HEK293 (cell line): ENCODE measurements around the gene ALOX5AP.

Experiments
- BCL11A ChIP-seq: fragments of 450-650 bp; formaldehyde crosslinking; IDR thresholded peaks from 2 replicates; pipeline ENCODE4 v1.5.1; 2016; ENCODE audit warnings: low read depth, missing biosample characterization, missing genetic modification characterization
- BCL6B ChIP-seq: fragments of 450-650 bp; formaldehyde crosslinking; IDR thresholded peaks from 2 replicates; pipeline ENCODE4 v1.5.1; 2017; ENCODE audit warnings: missing biosample characterization, missing genetic modification characterization
- CTCF ChIP-seq: fragments of 450-650 bp; formaldehyde crosslinking; IDR thresholded peaks from 2 replicates; pipeline ENCODE4 v1.5.1; 2016; ENCODE audit warnings: missing biosample characterization, missing genetic modification characterization
- PBX3 ChIP-seq: sonication (generic); formaldehyde crosslinking; IDR thresholded peaks from 2 replicates; pipeline ENCODE4 v1.8.1; 2022; ENCODE audit warnings: mild to moderate bottlenecking, moderate library complexity, missing genetic modification reagents
- REST ChIP-seq: fragments of 450-650 bp; formaldehyde crosslinking; IDR thresholded peaks from 2 replicates; pipeline ENCODE4 v1.5.1; 2016; ENCODE audit warnings: missing biosample characterization, missing genetic modification characterization
- ZBTB11 ChIP-seq: fragments of 450-650 bp; formaldehyde crosslinking; conservative IDR thresholded peaks from 2 replicates; pipeline ENCODE4 v1.5.1; 2016; ENCODE audit warnings: low read depth, missing biosample characterization, missing genetic modification characterization
- ZNF112 ChIP-seq: fragments of 450-650 bp; formaldehyde crosslinking; IDR thresholded peaks from 2 replicates; pipeline ENCODE4 v1.5.0; 2017; ENCODE audit warnings: missing biosample characterization, missing genetic modification characterization
- ZNF274 ChIP-seq, 2 experiments: fragments of 200-500 bp in 1 of 2; fragments of 450-650 bp in 1 of 2; sonication (Bioruptor generic) in 1 of 2; formaldehyde crosslinking in 1 of 2; IDR thresholded peaks; 2 replicates each; pipeline versions ENCODE4 v1.5.1 to v1.6.1; 2014 to 2016; ENCODE audit warnings: borderline replicate concordance in 1 of 2, inconsistent platforms in 1 of 2, low read length in 1 of 2, missing biosample characterization in 1 of 2, missing genetic modification characterization in 1 of 2
- ZNF664 ChIP-seq: fragments of 450-650 bp; formaldehyde crosslinking; IDR thresholded peaks from 2 replicates; pipeline ENCODE4 v1.5.1; 2016; ENCODE audit warnings: missing biosample characterization, missing genetic modification characterization
- ZNF76 ChIP-seq: fragments of 450-650 bp; formaldehyde crosslinking; IDR thresholded peaks from 2 replicates; pipeline ENCODE4; 2016; ENCODE audit warnings: low read depth, missing biosample characterization, missing genetic modification characterization, borderline replicate concordance
- ZSCAN5A ChIP-seq: fragments of 450-650 bp; formaldehyde crosslinking; IDR thresholded peaks from 2 replicates; pipeline ENCODE4 v1.5.1; 2016; ENCODE audit warnings: missing biosample characterization, missing genetic modification characterization

- TF ChIP-seq ZNF112 (tag by site-specific recombination) = no peak
- TF ChIP-seq CTCF (tag by site-specific recombination) = no peak
- no peak for TF ChIP-seq PBX3 (CRISPR knock-in tag)
- no peak for TF ChIP-seq ZBTB11 (tag by site-specific recombination)
- no peak for TF ChIP-seq BCL6B
- no peak for TF ChIP-seq REST (tag by site-specific recombination)
- TF ChIP-seq ZNF76 (tag by site-specific recombination) = no peak
- TF ChIP-seq ZNF664 = no peak
- TF ChIP-seq BCL11A = no peak
- no peak for TF ChIP-seq ZNF274 (IDR thresholded peaks at IDR 0.05; ENCODE audit: low read length)
- no peak for TF ChIP-seq ZNF274 (tag by site-specific recombination; IDR thresholded peaks at IDR 0.05; ENCODE audit: borderline replicate concordance)
- TF ChIP-seq ZSCAN5A (tag by site-specific recombination) = no peak
Measured at GRCh38 chr13:30689752-30690151, 45.6 kb upstream of the ALOX5AP start.
